Activated T-cell treated with anti-CD3 and anti-CD28 coated beads, Interleukin-2, amount 50 U/mL, for 24 hours (primary cell): ENCODE data around the gene EPS8L1.

Experiments used
- DNase-seq: peaks from one replicate; pipeline ENCODE4 v3.0.0-alpha.2; 2020
- H3K27ac Mint-ChIP-seq: 2 replicates; pipeline ENCODE4 v1.8.0; 2020; ENCODE audit warnings: mild to moderate bottlenecking, mixed read lengths
- H3K27me3 Mint-ChIP-seq: 2 replicates; pipeline ENCODE4 v1.8.0; 2020; ENCODE audit warnings: mixed read lengths
- H3K36me3 Mint-ChIP-seq: 2 replicates; pipeline ENCODE4 v1.8.0; 2020; ENCODE audit warnings: low read depth, mixed read lengths
- H3K4me1 Mint-ChIP-seq: 2 replicates; pipeline ENCODE4 v1.8.0; 2020; ENCODE audit warnings: low read depth, mixed read lengths
- H3K4me3 Mint-ChIP-seq: 2 replicates; pipeline ENCODE4 v1.8.0; 2020; ENCODE audit warnings: mild to moderate bottlenecking, moderate library complexity, mixed read lengths
- H3K9me3 Mint-ChIP-seq: 2 replicates; pipeline ENCODE4 v1.8.0; 2020; ENCODE audit warnings: mixed read lengths

The EPS8L1 gene

GRCh38 chr19:55091126-55091910 is 15.6 kb downstream of the EPS8L1 start:
- H3K4me1 Mint-ChIP-seq: peaks cover 15% of the 10 kb centered on the region
- H3K36me3 Mint-ChIP-seq: peaks cover 48% of the 10 kb centered on the region
- peaks cover 22% of the 10 kb centered on the region for H3K27me3 Mint-ChIP-seq
- H3K27ac Mint-ChIP-seq: no peak overlapping the region
- H3K4me3 Mint-ChIP-seq: no peak overlapping the region
- H3K9me3 Mint-ChIP-seq: no peaks in the 10 kb centered on the region
- DNase-seq: no peak

DNA sequence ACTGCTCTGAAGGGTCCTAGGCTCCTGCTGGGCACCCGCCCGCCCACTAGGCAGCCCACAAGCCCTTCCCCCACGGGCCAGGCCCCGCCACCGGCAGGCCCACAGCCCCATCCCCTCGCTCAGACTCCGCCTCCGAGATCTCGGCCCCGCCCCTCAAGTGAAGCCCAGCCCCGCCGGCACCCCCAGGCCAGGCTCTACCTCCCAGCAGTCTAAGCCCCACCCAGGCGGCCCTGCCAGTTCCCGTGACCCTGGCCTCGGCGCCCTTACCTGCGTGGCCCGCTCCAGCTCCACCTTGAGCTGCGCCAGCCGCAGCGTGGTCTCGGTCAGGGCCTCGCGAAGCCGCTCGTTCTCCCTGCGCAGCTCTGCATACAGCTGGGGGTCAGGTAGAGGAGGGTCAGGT is 16.3 kb downstream of the EPS8L1 start:
- Mint-ChIP-seq H3K27ac (no peak overlapping the region), H3K27me3 (peaks cover 20% of the 10 kb centered on the region), H3K9me3 (no peaks in the 10 kb centered on the region), H3K4me3 (no peak overlapping the region), H3K36me3 (peaks cover 48% of the 10 kb centered on the region), H3K4me1 (peaks cover 15% of the 10 kb centered on the region)
- no peak for DNase-seq

DNA sequence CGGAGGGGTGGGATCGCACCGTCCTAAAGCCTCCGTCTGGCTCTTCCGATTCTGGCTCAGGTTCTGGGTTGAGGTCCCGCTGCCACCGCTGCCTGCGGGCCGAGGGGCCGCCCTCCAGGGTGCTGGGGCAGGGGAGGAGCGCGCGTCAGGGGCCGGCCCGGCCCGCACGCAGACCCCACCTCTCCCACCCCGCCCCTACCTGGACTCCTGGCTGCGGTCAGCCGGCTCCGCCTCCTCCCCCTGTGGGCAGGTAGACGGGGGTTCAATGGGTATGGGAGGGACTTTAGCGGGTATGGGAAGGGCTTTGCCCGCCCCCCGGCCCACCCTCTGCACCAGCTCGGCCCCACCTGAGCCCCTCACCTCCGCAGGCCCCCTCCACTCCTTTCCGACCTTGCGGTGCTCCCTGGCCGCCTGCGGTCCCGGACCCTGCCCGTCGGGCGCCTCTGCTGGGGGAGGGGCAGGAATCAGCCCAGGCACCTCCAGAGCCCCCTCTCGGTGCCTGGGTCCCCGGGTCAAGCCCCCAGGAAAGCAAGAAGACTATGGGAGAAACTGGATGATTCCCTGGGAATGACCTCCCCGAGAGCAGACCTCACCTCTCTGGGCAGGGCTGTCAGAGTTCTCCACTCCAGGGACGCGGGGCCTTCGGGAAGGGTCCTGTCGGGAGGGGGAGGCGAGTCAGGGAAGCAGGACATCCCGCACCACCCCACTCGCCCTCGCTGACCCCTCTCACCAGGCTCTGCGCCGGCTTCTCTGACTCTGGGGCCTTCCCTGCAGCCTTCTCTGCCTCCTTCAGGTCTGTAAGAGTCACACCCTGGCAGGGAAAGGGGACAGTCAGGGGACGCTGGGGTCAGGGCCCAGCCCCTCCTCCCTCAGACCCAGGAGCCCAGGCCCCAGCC is 17.0 kb downstream of the EPS8L1 start:
- no peak for DNase-seq
- H3K27me3 Mint-ChIP-seq: peaks cover 13% of the 10 kb centered on the region
- H3K4me1 Mint-ChIP-seq: peaks cover 9% of the 10 kb centered on the region
- H3K36me3 Mint-ChIP-seq: peaks cover 42% of the 10 kb centered on the region
- H3K4me3 Mint-ChIP-seq: no peak overlapping the region
- no peak overlapping the region for H3K27ac Mint-ChIP-seq
- no peaks in the 10 kb centered on the region for H3K9me3 Mint-ChIP-seq

DNA sequence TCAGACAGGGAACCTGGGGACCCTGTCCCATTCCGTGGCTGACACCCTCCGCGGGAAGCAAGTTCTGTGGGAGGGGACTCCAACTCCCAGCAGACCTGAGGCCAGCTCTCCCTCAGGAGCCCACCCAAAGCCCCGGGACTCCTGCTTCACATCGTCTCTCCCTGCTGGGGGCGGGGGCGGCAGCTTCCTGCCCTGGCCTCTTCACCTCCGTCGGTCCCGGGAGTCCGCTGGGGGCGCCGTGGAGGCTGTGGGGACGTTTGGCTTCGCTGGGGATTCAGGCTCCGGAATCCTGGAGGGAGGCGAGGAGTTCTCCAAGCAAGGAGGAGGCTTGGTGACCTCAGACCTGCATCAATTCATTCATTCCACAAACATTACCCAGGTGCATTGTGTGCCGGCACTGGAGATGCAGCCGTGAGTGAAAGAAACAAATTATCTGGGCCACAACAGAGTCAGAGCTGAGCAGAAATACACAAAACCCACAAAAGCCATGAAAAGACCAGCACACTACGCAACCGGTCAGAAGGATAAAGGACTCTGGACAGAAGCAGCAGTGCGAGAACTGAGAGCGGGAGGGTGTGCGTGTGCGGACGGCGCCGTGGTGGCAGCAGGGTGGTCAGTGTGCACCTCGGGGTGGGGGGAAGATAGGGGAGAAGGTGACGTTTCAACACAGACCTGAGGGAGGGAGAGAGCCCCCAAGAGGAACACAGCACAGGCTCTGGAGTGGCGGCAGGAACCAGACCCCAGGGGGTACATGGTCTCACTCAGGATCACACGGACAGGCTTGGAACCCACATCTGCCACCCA is 19.0 kb downstream of the EPS8L1 start:
- no peaks in the 10 kb centered on the region for H3K9me3 Mint-ChIP-seq
- H3K4me3 Mint-ChIP-seq: no peak overlapping the region
- H3K36me3 Mint-ChIP-seq: peaks cover 41% of the 10 kb centered on the region
- H3K27me3 Mint-ChIP-seq: no peaks in the 10 kb centered on the region
- no peaks in the 10 kb centered on the region for H3K4me1 Mint-ChIP-seq
- no peak for DNase-seq
- H3K27ac Mint-ChIP-seq: no peak overlapping the region

GRCh38 chr19:55095260-55096060 is 19.8 kb downstream of the EPS8L1 start:
- DNase-seq: no peak
- Mint-ChIP-seq H3K27me3 (no peaks in the 10 kb centered on the region), H3K4me1 (no peaks in the 10 kb centered on the region)

GRCh38 chr19:55096061-55096701 is 20.5 kb downstream of the EPS8L1 start:
- peaks cover 41% of the 10 kb centered on the region for H3K36me3 Mint-ChIP-seq
- no peak for DNase-seq
- no peak overlapping the region for H3K27ac Mint-ChIP-seq
- H3K27me3 Mint-ChIP-seq: no peaks in the 10 kb centered on the region
- no peak overlapping the region for H3K4me3 Mint-ChIP-seq
- no peaks in the 10 kb centered on the region for H3K4me1 Mint-ChIP-seq
- H3K9me3 Mint-ChIP-seq: no peaks in the 10 kb centered on the region

More at GRCh38 chr19:55095260-55096060, 19.8 kb downstream of the EPS8L1 start:
- Mint-ChIP-seq H3K36me3 (peaks cover 41% of the 10 kb centered on the region), H3K4me3 (no peak overlapping the region), H3K27ac (no peak overlapping the region), H3K9me3 (no peaks in the 10 kb centered on the region)

- Mint-ChIP-seq H3K4me3 (no peak overlapping the region), H3K27me3 (no peaks in the 10 kb centered on the region), H3K9me3 (no peaks in the 10 kb centered on the region), H3K36me3 (peaks cover 55% of the 10 kb centered on the region), H3K4me1 (no peaks in the 10 kb centered on the region), H3K27ac (no peak overlapping the region)
- no peak for DNase-seq
Measured at GRCh38 chr19:55097864-55098715, 22.4 kb downstream of the EPS8L1 start.

DNA sequence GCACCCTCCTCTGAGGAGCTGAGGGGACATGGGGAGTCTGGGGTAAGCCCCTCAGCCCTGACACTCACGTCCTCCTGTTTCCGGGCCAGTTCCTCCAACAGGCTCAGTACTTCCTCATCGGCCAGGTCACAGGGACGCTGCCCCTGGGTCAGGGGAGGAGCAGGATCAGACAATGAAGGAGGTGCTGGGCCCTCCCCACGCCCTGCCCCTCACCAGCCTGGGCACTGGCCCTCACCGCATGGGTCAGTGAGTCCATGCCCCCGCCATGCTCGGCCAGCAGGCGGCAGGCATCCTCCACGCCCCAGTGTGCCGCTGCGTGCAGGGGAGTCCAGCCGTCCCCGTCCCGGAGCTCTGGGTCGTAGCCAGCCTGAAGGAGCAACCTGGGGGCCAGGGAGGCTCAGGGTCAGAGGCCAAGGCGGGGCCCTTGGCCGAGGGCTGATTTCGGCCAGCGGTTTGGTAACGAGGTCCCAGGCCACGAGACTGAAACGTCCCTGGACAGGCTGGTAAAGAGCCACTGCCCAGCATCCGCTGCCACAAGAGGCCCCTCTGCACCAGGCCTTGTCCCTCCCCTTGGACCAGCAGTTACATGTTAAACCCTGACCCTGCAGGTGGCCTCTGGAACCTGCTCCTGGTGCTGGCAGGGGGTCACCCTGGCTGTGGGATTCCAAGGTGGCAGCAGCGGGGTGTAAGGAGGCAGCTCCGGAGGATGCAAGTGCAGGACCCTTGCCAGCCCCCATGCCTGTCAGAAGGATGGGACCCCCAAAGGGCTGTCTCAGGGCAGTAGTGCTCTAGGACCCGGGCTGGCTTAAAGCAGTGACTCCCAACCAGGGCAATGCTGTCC is 23.3 kb downstream of the EPS8L1 start:
- Mint-ChIP-seq H3K4me3 (no peak overlapping the region), H3K9me3 (no peaks in the 10 kb centered on the region), H3K27me3 (no peaks in the 10 kb centered on the region), H3K4me1 (no peaks in the 10 kb centered on the region), H3K36me3 (peaks cover 60% of the 10 kb centered on the region), H3K27ac (no peak overlapping the region)
- no peak for DNase-seq

DNA sequence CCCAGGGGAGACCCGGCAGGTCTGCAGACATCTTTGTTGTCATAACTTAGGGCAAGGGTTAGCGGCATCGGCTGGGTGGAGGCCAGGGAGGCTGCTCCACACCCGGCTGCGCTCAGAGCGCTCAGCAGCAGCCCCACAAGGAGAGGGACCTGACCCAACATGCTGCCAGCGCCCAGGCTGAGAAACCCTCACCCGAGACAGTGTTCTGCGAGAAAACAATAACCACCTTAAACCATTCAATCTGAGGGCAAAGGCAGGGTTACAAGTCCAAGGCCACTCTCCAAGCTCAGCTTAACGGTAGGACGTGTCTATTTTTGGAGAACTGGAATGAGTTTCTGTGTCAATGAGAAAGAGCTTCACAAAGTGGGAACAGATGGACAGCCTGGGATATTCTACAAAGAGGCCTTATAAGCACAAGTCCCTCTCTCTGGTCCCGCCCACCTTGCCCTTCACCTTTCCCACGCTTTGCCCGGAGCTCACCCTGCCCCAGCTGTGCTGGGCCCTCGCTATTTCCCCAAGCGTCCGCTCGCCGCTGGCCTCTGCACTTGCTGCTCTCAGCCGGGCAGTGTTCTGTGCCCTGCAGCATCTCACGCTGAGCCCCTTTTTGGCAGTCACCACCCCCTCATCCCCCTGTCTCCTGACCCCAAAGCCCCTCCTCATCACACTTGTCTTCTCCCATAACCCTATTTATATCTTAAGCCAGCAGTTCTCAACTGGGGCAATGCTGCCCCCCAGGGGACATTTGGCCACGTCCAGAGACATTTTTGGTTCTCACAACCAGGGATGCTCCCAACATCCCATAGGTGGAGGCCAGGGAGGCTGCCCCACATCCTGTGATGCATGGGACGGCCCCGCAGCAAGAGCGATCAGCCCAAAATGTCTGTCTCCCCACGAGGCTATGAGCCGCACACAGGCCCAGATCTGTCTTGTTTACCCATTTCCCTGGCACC is 24.2 kb downstream of the EPS8L1 start:
- no peaks in the 10 kb centered on the region for H3K9me3 Mint-ChIP-seq
- no peaks in the 10 kb centered on the region for H3K27me3 Mint-ChIP-seq
- no peak for DNase-seq
- no peak overlapping the region for H3K4me3 Mint-ChIP-seq
- H3K36me3 Mint-ChIP-seq: peaks cover 58% of the 10 kb centered on the region
- H3K27ac Mint-ChIP-seq: no peak overlapping the region
- no peaks in the 10 kb centered on the region for H3K4me1 Mint-ChIP-seq

DNA sequence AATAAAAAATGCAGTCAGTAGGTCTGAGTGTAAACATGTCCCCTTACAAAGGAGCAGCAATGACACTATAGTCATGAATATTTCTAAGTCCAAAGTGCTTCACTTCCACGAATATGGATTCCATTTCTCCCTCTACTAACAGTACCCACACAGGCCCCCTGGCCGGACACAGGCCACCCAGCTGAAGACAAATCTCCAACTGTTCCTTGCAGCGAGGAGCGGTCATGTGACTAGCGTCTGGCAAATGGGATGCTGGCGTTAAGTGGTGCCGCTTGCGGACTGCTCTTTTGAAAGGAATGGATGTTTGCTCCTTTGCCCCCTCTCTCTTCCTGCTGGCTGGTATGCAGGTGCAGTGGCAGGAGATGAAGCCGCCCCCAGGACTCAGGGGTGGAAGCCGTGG is 25.6 kb downstream of the EPS8L1 start:
- Mint-ChIP-seq H3K27ac (no peak overlapping the region), H3K36me3 (peaks cover 60% of the 10 kb centered on the region), H3K27me3 (no peaks in the 10 kb centered on the region), H3K9me3 (no peaks in the 10 kb centered on the region), H3K4me3 (no peak overlapping the region), H3K4me1 (no peaks in the 10 kb centered on the region)
- DNase-seq: no peak

DNA sequence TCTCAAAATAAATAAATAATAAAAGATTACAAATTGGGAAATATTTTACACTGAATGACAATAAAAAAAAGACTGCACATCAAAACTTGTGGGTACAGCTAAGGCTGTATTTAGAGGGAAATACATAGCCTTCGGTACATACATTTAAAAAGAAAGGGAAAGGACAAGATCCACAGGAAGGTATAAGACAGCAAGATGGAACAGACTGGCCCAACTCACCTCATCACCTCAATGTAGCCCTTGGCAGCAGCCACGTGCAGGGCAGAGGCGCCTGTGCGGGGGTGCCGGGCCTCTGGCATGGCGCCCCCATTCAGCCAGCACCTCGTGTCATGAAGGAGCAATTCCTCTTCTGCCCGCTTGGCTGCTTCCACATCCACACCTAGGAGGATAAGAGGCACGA is 27.5 kb downstream of the EPS8L1 start:
- no peaks in the 10 kb centered on the region for H3K27me3 Mint-ChIP-seq
- H3K27ac Mint-ChIP-seq: no peak overlapping the region
- peaks cover 5% of the 10 kb centered on the region for H3K4me1 Mint-ChIP-seq
- DNase-seq: no peak
- no peak overlapping the region for H3K4me3 Mint-ChIP-seq
- H3K9me3 Mint-ChIP-seq: no peaks in the 10 kb centered on the region
- H3K36me3 Mint-ChIP-seq: peaks cover 68% of the 10 kb centered on the region
